ENCODE results near the gene MAP6.

Gene MAP6

GRCh38 chr11:75565221-75565814, 103.5 kb downstream of the MAP6 start:
- DNase-seq = no peak

GRCh38 chr11:75563978-75564552, 104.8 kb downstream of the MAP6 start:
- DNase-seq = no peak

GRCh38 chr11:75563501-75563977, 105.3 kb downstream of the MAP6 start:
- no peak for DNase-seq

- no peak for DNase-seq
Observed at GRCh38 chr11:75562836-75563484, 105.9 kb downstream of the MAP6 start.

GRCh38 chr11:75562048-75562835, 106.6 kb downstream of the MAP6 start, which contains the start of gene SERPINH1:
TSS of gene SERPINH1 (plus strand) at chr11:75562253. CDS start at chr11:75566350, 4,097 bp downstream.
- DNase-seq = peak; percentile 37 to 40

GRCh38 chr11:75561426-75562047, 107.3 kb downstream of the MAP6 start:
- DNase-seq = no peak

GRCh38 chr11:75560644-75561043, 108.2 kb downstream of the MAP6 start:
- DNase-seq = no peak

- DNase-seq = no peak
Observed at GRCh38 chr11:75558939-75559843, 109.6 kb downstream of the MAP6 start.

- DNase-seq = no peak
Observed at GRCh38 chr11:75557666-75558494, 111.0 kb downstream of the MAP6 start.

GRCh38 chr11:75556275-75556674, 112.6 kb downstream of the MAP6 start:
- DNase-seq = no peak

GRCh38 chr11:75555079-75555811, 113.6 kb downstream of the MAP6 start:
- DNase-seq = no peak

GRCh38 chr11:75554258-75555022, 114.4 kb downstream of the MAP6 start:
- DNase-seq = no peak

- DNase-seq = no peak
Observed at GRCh38 chr11:75553889-75554257, 115.0 kb downstream of the MAP6 start.

GRCh38 chr11:75553182-75553581, 115.7 kb downstream of the MAP6 start:
- no peak for DNase-seq

GRCh38 chr11:75549370-75549958, 119.4 kb downstream of the MAP6 start:
- DNase-seq = no peak

GRCh38 chr11:75548595-75549272, 120.1 kb downstream of the MAP6 start:
- DNase-seq = no peak

- DNase-seq = no peak
Observed at GRCh38 chr11:75547617-75548058, 121.2 kb downstream of the MAP6 start.

GRCh38 chr11:75547177-75547576, 121.7 kb downstream of the MAP6 start:
- DNase-seq = no peak

Data from activated CD4-positive, alpha-beta T cell treated with anti-CD3 and anti-CD28 coated beads, Interleukin-2, amount 50 U/mL, for 4 hours (primary cell).